Activated CD4-positive, alpha-beta T cell treated with anti-CD3 and anti-CD28 coated beads, Interleukin-2, amount 50 U/mL, for 1 hour (primary cell): ENCODE measurements around the gene PAK1.
"Not testable (repeated sequence)": the region's sequence is repeated elsewhere in the genome, so short reads cannot be mapped to it uniquely, and the experiment has no call there.

Experiments
- DNase-seq: peaks from one replicate; pipeline ENCODE4 v3.0.0-alpha.2; 2020

PAK1 gene

DNA sequence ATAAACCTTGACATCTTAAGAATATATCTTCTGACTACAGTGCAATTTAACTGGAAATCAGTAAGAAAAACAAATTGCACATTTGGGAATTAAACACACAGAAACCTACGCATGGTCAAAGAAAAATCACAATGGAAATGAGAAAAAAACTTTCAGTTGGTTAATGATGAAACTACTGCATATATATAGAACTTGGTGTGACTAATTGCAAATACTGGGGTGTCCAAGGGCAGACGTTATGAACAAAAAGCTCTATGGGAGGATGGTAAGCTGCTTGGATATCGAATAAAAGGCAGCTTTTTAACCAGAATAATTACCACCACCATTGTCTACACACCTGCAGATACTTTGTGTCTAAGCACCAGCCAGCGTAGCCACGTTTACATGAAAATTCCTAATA is 173.2 kb downstream of the PAK1 start:
- no peak for DNase-seq

DNA sequence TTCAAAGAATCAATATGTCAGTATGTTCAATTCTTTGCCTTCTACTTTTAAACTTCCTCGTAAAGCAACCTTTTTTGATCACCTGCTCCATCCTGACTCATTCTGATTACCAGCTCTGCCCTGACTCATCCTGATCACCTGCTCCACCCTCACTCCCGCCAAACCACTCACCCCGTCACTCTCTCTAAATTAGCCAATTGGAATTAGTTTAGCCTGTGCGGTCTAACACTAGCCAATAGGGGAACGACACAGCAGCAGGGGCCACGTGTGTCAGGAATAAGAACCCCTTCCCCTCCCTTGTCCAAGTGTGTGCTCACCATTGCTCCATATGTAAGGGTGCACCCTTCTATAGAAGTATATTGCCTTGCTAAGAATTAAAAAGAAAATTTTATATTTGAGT is 173.9 kb downstream of the PAK1 start:
- DNase-seq, result not testable (repeated sequence)

DNA sequence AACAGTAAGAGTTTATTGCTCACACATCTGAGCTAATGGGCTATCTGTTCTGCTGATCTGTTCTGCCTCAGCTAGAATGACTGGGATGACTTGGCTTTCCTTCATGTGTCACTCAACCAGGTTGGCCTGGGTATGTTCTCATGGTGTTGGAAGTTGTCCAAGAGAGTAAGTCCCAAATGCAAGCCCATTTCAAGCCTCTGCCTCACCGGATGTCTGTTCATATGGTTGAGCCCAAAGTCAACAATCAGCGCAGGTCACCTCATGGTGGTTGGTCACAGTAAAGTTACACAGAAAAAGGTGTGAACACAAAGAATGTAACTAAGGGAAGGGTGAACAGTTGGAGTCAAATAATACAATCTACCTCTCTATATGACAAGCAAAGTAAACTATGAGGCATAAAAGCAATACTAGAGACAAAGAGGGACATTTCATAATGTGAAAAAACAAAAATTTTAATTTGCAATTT is 174.3 kb downstream of the PAK1 start:
- no peak for DNase-seq

DNA sequence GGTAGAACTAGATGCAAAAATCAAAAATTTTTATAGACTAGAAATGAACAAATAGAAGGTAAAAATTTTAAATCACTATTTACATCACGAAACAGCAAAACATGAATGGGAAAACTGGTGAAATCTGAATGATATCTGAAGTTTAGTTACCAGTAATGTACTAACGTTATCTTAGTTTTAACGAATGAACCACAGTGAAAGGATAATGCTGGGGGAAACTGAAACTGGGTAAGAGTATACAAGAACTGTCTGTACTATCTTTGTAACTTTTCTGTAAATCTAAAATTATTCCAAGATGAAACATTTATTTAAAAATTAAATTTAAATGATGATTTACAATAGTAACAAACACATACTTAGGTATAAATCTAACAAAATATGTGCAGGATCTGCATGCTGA is 179.9 kb downstream of the PAK1 start:
- no peak for DNase-seq

DNA sequence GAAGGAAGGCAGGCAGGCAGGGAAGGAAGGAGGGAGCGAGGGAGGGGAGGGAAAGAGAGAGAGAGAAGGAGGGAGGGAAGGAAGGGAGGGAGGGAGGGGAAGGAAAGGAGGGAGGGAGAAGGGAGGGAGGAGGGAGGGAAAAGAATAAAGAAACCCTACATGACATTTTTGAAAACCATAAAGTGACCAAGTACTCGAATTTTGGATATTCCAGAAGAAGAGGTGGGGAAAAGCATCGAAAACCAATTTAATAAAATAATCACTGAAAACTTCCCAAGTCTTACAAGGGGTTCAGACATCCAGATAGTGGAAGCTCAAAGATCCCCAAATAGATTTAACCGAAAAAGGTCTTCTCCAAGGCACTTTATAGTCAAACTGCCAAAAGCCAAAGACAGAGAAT is 184.2 kb downstream of the PAK1 start:
- DNase-seq, result no peak

DNA sequence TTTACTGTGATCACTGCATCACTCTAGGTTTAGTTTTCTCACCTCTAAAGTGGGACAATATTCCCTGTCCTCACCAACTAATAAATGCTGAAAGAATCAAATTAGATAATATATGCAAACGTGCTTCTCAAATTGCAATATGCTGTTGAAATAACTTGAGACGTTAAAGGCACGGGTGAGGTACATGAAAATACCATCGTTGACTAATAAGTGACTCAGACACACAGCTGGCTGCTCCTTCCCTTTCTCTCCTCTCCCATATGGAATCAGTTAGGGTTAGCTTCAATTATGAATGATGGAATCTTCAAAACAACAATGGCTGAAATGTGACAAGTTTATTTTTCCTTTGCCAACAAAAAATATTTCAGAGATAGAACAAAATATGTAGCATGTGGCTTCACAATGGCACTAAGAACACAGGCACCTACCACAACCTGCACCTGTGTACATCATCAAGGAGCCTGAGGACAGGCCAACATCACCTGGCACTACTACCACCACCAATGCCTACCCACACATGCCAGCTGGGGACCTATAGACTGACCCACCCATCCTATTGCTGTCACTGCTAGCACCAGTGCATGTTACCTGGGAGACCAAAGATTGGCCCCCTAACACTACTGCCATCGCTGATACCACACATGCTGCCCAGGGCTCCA is 186.2 kb downstream of the PAK1 start:
- DNase-seq, result no peak

DNA sequence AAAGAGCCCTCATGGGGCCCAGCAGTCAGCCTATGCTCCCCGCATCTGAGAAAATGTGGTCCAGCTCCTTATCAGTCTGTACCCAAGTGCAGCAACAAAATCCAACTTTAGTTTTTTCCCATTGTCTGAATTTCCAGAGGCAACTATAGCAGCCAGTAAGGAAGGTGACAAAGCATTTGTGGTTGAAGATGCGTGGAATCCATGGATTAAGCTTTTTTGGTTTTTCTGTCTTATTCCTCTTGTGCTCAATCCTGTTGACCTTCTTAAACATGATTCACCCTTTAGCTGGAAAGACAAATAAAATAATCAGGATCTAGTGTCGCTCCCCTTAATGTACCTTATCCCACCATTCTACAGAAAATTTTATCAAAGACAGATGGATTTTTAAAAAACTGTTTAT is 186.8 kb downstream of the PAK1 start:
- DNase-seq, result no peak

DNA sequence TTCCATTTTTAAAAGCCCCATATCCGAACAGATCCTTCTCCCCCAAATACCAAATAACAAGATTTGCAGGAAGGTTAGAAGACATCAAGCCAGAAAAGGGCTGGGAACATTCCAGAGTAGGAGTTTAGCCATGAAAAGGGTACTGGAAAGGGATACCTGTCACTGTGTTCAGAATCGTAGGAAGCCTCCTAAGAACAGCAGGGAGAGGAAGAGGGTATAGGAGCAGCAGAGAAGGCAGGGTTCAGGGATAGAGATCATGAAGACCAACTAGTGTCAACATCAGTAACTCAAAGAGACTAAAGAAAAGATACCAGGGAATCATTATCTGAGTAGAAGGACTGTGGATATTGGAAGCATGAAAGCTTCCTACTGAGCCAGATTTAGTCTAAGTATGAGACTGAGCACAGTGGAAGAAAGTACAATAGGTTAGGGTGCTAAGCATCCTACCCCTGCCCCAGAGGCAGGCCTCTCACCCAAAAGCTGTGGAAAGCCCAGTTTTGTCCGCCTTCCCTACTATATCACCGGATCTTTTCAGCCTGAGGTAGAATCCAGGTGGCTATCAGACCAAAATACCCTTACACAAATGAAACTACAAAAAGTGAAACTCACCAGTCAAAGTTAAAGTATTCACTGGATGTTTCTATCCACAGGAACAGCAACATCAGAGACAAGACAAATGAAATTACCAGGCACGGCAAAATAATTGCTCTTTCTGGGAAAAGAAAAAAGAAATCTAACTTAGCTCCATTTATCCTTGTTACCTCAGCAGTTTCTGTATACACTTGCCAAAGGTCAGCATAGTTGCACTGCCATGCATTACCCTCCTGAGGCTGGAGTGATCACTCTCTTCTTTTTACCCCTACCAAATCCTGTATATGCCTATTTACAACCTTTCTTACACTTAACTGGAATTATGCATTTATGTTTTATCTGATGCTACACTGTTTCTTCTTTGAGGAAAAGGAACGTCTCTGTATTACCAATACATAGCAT is 189.1 kb downstream of the PAK1 start:
- DNase-seq, result no peak

DNA sequence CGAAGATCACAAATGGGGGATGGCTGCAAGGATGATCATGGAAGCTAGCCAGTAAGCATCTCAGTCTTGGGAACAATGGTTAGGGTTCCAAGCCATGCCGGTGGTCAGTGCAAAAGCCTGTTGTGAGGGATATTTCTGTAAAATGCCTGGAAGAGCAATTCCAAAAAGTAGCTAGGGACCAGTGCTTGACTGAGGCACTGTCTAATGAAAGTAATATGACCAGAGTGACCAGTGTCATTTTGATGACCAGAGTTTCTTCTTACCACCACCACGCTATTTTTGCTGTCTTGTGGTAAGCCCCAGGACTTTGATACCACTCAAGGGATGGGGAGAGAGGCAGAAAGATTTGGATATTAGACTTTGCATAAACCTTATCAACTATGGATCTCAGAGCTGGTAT is 190.8 kb downstream of the PAK1 start:
- DNase-seq, result no peak

DNA sequence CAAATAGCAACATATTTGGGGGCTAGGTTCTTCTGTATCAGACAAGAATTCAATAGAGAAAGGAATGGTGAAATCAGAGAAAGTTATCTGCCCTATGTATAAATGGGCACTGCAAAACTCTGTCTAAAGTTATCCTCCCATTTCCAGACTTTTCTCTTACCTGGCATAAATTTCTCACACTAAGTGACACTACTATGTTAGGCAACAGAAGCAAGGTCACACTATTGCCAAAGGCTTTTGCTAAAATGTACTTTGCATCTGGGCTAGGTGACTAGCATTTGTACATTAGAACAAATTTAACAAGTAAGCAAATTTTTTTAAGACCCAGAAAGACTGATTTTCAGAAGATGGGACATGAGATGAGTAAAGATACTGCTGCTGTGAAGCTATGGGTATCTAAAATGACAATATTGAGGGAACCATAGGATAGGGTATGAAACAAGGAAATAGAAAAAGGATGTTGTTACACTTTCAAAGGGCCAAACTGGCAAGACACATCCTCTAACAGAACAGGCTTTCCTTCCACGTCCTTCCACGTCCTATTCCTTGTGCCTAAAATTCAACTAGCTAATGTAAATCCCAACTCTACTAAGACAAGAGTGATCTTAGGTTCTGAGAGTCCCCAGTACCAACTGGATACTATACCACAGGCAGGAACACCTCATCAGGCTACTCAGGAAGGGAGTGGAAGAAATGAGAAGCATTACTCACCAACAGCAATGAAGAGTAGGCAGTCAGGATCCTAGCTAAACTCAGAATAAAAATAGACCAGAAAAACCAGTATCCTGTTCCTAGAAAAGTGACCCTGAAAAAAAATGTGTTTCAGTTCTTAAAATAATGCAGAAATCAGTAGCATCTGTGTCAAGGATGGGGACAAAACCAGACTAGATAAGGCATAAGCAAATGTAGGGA is 195.0 kb downstream of the PAK1 start:
- DNase-seq, result no peak

DNA sequence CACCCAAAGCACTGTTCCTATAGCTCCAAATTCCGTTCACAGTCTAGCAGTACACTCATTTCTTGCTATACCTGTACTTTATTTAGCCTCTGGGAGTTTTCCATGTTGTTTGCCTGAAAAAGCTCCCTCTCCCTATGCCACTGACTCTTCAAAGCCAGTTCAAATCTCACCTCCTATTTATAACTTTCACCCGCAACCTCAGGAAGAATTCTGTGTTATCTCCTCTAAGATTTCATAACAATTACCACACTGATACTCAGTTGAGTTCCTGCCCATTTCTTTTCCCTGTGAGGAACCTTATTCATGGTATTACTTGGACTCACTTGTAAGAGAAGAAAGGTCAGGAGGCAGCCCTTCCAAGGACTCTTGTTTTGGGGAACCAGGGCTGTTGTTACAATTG is 197.6 kb downstream of the PAK1 start:
- no peak for DNase-seq
